Calu3 (cell line): ENCODE measurements around the gene FAM171A2. TPM values are rescaled to one million over a fixed set of nuclear protein-coding genes. Genes with fewer than 3 reads are reported as not detected.

Source experiments
- BruUV-seq: library from RNA; stranded (reverse); fragments of 400-500 nt; replicated peaks from 2 replicates; lab custom pipeline; 2021; lab: Mats Ljungman, UMichigan
- CTCF ChIA-PET: fragments of 300-600 bp; sonication (Branson Sonifier 250); formaldehyde crosslinking; loops from one replicate; lab custom pipeline; 2022; ENCODE audit warnings: antibody characterized with exemption; lab: Charles Lee
- DNase-seq: peaks from one replicate; pipeline ENCODE4 v3.0.0; 2022
- H3K27ac Mint-ChIP-seq: one replicate; pipeline ENCODE4 v1.8.0; 2022; ENCODE audit warnings: mixed read lengths; ENCODE audit not compliant: unreplicated experiment
- H3K27me3 Mint-ChIP-seq: one replicate; pipeline ENCODE4 v1.8.0; 2022; ENCODE audit warnings: mixed read lengths; ENCODE audit not compliant: unreplicated experiment
- H3K36me3 Mint-ChIP-seq: one replicate; pipeline ENCODE4 v1.8.0; 2022; ENCODE audit warnings: mild to moderate bottlenecking, moderate library complexity, mixed read lengths; ENCODE audit not compliant: insufficient read depth, unreplicated experiment
- H3K4me1 Mint-ChIP-seq: one replicate; pipeline ENCODE4 v1.8.0; 2022; ENCODE audit warnings: mild to moderate bottlenecking, low read depth, mixed read lengths; ENCODE audit not compliant: unreplicated experiment
- H3K4me3 Mint-ChIP-seq: one replicate; pipeline ENCODE4 v1.8.0; 2022; ENCODE audit warnings: mild to moderate bottlenecking, low read depth, moderate library complexity, mixed read lengths; ENCODE audit not compliant: unreplicated experiment
- H3K9me3 Mint-ChIP-seq: one replicate; pipeline ENCODE4 v1.8.0; 2022; ENCODE audit warnings: low read depth, mixed read lengths; ENCODE audit not compliant: unreplicated experiment
- CTCF ChIP-seq: fragments of 200-600 bp; IDR thresholded peaks from one replicate; pipeline ENCODE4 v1.8.0; 2022; ENCODE audit warnings: antibody characterized with exemption; ENCODE audit not compliant: unreplicated experiment
- intact Hi-C: fragments of 100-400 bp; cut with micrococcal nuclease; formaldehyde crosslinking; loops from one replicate; pipeline ENCODE4 v1.10.0; 2022; ENCODE audit not compliant: unreplicated experiment
- total RNA-seq: library from RNA; stranded (reverse); gene quantifications from 2 replicates; pipeline ENCODE4 v1.2.3, GENCODE V29; 2022

The FAM171A2 gene
- total RNA-seq, 1 experiment from 2014 or later: 2.0 TPM

GRCh38 chr17:44361292-44362260 lies 2.1 kb downstream of the FAM171A2 start:
- no TSS peak for BruUV-seq
- intact Hi-C loops: no loop called here
- H3K4me3 Mint-ChIP-seq: no peak overlapping the region
- peaks cover 83% of the 10 kb centered on the region for H3K27me3 Mint-ChIP-seq
- no peak for TF ChIP-seq CTCF
- H3K27ac Mint-ChIP-seq: no peak overlapping the region
- H3K4me1 Mint-ChIP-seq: peaks cover 10% of the 10 kb centered on the region
- no peaks in the 10 kb centered on the region for H3K36me3 Mint-ChIP-seq
- no peak for DNase-seq
- no peaks in the 10 kb centered on the region for H3K9me3 Mint-ChIP-seq
- CTCF ChIA-PET: no interaction called here

DNA sequence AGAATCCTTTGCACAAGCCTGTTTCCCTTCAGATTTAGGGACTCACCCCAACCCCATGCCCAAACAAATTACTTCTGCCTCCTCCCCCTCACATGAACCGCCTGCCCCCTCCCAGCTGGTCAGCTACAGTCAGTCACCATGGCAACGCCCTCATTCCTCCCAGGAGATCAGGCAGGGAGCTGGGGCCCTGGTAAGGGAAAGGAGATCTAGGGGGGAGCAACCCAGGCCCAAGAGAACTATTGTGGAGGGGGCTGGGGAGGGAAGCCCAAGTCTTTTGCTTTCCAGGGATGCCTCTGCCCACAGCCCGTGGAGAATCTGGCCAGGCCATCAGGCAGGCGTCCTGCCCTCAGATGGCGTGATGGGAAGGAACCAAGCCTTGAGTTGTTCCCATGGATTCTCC lies 2.8 kb downstream of the FAM171A2 start:
- no peak overlapping the region for H3K4me3 Mint-ChIP-seq
- no peak overlapping the region for H3K27ac Mint-ChIP-seq
- CTCF ChIA-PET: no interaction called here
- intact Hi-C loops: no loop called here
- no peak for DNase-seq
- H3K27me3 Mint-ChIP-seq: peaks cover 83% of the 10 kb centered on the region
- H3K36me3 Mint-ChIP-seq: no peaks in the 10 kb centered on the region
- H3K9me3 Mint-ChIP-seq: no peaks in the 10 kb centered on the region
- no peak for TF ChIP-seq CTCF
- peaks cover 10% of the 10 kb centered on the region for H3K4me1 Mint-ChIP-seq
- BruUV-seq: no TSS peak

DNA sequence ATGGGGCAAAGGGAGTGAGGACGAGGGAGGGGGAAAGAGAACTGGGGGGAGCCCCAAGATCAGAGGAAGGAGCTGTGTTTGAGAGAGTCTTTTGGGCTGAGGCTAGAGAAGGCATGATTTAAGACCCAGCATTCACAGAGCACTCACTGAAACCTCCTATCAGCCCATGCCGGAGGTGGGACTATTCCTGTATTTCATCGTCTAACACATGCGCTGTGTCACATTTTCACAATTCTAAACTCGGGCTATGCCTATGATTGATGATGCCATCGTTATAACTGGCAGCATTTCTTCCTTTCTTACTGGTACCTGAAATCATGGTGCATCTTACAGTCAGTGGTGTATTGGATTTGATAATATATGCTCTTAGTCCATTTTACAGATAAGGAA lies 3.5 kb downstream of the FAM171A2 start:
- Mint-ChIP-seq H3K9me3 (no peaks in the 10 kb centered on the region), H3K27me3 (peaks cover 83% of the 10 kb centered on the region), H3K4me1 (peaks cover 10% of the 10 kb centered on the region), H3K27ac (no peak overlapping the region), H3K36me3 (no peaks in the 10 kb centered on the region), H3K4me3 (no peak overlapping the region)
- intact Hi-C loops: no loop called here
- DNase-seq: no peak
- CTCF ChIA-PET: interaction anchor here (0.6 kb wide), 1 partner anchor 9 kb away, joined by 3 read pairs; no protein-coding TSS in a partner anchor
- no TSS peak for BruUV-seq
- no peak for TF ChIP-seq CTCF

GRCh38 chr17:44359458-44360143 lies 4.1 kb downstream of the FAM171A2 start:
- H3K27ac Mint-ChIP-seq: no peak overlapping the region
- no peaks in the 10 kb centered on the region for H3K36me3 Mint-ChIP-seq
- CTCF ChIA-PET: interaction anchor here (0.6 to 2.1 kb wide), 2 partner anchors 8 kb away, joined by 3 to 6 read pairs; no protein-coding TSS in a partner anchor
- DNase-seq: no peak
- no peaks in the 10 kb centered on the region for H3K9me3 Mint-ChIP-seq
- peaks cover 10% of the 10 kb centered on the region for H3K4me1 Mint-ChIP-seq
- no peak overlapping the region for H3K4me3 Mint-ChIP-seq
- no TSS peak for BruUV-seq
- intact Hi-C loops: no loop called here
- peaks cover 80% of the 10 kb centered on the region for H3K27me3 Mint-ChIP-seq
- no peak for TF ChIP-seq CTCF
